ENCODE data around the gene TPPP.
A peak's percentile ranks its signal among the peaks of the same experiment; 100 is the strongest.
"Not testable (repeated sequence)": the region's sequence is repeated elsewhere in the genome, so short reads cannot be mapped to it uniquely, and the experiment has no call there.

The TPPP gene

DNA sequence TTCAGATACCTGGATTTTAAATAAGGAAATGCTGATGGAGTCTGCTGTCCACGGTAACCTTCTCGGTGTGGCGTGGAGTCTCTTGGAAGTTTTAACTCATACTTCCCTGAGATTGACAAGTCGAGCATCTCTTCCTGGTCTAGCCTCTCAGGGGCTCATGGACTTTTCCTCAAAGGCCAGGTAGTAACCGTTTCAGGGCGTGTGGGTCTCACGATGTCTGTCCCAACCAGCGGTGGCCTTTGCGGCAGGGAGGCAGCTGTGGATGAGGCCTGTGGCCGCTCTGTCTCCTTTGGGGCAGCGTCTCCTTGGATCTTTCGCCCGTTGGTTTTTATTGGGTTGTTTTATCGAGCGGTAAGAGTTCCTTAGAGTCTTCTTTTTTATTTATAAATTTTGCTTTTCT lies 48.2 kb downstream of the TPPP start:
- DNase-seq = no peak

DNA sequence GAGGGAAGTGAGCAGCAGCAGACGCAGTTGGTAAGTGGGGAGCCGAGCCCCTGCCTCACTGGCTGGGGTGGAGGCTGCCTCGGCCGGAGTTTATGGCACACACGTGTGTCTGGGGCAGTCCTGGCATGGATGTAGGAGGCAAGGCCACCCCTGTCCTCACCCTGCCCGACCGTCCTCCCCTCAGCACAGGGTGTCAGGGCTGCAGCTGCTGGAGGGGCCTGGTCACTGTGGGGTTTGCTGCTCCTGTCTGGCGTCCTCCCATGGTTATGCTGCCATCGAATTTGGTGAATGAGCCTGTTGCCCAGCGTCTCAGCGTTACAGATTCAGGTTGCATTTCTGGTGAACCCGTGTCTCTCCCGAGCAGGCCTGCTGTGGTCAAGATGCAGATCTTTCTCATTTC lies 48.6 kb downstream of the TPPP start:
- no peak for DNase-seq

DNA sequence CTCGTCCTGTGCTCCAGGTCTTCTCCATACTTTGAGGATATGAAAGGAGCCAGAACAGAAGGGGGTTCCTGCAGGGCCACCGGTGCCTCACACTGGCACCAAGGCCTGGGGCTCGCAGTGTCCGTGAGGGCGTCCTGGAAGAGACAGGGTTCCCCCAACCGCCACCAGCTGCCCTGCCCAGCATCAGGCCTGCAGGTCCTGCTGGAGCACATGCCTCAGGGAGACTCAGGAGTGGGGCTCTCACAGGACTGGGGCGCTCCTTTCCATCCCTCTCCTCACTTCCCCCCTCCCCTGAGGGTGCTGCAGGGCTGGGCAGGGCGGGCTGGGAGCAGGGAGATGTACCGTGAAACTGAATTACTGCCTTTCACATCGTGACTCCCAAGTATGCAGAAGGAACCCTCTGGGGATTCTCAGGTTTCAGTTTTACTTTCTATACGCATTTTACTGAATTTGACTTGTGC lies 49.3 kb downstream of the TPPP start:
- no peak for DNase-seq

DNA sequence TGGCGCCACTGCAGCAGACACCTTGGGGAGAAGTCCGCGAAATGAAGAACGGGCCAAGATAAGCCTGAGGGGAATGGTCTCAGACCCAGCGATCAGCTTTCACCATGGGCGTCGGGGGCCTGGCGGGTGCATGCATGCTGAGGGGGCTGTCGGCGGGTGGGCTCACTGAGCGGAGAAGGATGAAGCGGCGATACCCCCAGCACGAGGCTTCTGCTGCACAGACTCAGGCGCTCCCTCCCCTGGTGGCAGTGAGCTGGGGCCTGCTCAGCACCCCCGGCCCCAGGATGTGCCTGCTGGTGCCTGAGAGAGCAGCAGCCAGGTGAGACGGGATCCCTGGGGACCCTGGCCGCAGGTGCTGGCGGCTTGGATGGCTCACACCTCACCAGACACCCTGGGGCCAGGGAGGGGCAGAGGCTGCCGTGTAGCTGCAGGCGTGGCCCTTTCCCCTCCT lies 49.8 kb downstream of the TPPP start:
- DNase-seq = no peak

DNA sequence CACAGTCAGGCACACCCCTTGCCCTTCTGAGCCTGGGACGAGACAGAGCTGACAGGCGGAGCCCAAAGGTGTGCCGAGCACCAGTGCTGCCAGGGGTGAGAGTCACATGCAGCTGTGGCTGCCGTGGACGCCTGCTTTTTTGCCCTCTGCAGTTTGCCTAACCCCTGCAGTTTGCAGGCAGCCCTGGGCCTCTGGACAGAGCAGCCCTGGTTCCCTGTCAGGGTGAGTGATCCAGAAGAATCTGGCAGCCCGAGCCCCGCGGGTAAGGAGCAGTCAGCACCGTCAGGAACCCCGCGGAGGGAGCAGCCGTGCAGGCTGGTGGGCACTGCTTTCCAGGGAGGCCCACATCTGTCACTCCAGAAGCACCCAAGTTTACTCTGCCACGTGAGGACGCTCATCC lies 50.7 kb downstream of the TPPP start:
- DNase-seq = no peak

DNA sequence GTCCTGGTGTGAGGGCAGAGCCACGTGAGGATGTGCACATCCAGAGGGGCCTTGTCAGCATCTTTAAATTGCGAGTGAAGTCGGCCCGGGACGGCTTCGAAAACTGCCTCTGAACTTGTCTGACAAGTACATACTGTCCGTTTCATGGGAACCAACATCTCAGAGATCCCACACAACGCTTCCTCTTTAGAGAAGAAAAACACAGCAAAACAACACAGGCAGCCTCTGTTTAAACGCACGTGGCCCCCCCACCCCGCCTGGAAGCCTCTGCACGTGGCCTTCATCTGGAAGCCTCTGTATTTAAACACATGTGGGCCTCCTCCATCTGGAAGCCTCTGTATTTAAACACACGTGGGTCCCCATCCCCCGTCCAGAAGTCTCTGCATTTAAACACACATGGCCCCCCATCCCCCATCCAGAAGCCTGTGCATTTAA lies 51.8 kb downstream of the TPPP start:
- no peak for DNase-seq

DNA sequence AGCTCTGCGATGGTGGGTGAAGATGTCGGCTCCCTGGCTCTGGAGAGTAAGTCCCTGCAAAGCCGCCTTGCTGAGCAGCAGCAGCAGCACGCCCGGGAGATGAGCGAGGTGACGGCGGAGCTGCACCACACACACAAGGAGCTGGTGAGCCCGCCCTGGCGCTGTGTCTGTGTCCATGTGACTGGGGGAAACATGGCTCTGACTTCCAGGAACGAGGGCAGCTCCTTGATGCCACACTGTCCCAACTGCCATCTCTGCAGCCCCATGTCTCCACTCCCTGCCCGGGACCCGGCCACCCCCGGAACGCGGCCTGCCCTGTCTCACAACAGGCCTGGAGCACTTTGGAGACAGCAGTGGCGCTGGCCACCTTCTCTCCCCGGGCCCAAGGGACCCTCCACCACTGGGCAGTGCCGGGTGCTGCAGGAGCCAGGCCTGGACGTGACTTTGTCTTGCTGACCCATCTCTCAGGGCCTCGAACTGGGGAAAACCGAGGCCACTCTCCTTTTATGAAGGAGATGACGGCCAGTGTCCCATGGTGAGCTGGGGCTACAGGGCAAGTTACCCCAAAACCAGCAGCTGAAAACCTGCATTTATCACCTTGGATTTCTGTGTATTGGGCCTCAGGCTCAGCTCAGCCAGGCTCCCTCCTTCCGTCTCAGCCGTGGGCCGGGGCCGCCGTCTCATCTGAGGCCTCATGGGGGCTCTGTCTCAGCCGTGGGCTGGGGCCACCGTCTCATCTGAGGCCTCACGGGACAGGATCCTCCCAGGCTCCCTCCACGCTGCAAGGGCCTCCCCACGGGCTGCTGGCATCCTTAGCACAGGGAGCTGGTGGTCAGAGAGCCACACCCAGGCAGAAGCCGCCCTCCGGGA lies 52.5 kb downstream of the TPPP start:
- no peak for DNase-seq

DNA sequence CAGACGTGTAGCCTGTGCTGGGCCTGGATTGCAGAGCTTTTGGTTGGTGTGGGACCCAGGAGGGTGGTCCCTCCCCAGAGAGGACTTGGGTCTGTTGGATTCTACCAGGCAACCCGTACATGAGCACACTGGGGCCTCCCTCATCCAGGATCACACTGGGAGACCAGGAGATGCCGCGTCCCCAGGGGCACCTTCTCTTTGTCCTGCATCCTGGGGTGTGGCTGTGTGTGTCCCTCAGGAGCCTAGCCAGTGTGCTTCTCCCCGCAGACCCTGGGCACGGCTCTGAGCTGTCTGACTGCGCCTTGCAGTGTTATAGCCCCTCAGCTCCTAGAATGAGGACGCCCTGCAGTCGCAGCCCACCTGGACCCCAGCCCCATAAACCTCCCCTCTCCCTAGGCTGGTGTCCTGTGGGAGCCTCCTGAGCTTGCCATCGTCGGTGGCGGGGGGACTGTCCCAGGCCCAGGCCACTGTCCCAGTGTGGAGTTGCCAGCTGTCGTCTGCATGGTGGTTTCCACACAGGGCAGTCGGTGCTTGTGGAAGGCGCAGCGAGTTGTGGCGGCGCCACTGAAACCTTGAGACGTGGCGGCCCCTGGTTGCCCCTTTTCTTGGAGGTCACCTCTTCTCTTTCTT lies 53.5 kb downstream of the TPPP start:
- no peak for DNase-seq

DNA sequence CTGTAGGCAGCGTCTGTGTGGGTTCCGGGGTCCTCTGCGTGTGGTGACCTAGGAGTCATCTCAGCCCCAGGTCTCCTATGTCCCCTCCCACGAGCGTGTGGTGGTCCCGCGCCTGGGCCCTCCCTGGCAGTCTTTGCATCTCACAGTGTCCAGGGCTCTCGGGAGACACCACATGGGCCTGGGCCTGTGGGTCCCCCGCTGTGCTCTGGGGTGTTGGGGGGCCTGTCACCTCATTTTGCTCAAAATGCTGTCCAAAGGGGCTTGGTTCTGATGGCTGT lies 54.0 kb downstream of the TPPP start:
- DNase-seq = no peak

DNA sequence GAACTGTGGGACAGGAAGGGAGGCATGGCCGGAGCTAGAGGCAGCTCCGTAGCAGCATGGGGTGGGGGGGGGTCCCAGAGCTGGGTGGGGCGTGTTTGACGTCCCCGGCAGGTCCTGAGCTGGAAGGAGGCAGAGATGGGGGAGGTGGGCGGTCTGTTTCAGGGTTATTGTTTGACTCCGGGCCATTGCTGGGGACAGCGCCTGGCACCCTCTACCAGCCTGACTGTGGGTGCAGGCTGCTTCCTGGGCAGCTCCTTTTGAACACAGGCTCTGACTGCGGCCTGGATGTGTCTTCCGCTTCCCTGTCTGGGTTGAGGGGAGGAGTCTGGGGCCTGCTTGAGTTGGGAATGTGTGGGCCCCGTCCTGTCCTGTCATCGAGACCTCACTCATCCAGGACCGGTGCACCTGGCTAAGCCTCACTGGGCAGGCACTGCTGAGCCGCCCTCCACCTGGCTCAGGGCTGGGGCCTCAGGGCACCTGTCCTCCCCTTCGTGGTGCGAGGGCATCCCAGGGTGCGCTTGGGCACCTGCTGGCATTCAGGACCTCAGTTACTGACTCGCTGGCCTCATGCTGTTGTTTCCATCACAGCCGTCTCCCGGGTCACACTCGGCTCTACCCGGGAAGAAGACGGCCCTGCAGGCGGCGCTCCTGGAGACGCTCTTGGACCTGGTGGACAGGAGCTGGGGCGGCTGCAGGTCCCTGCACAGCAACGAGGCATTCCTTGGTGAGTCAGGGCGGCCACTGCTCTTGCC lies 54.5 kb downstream of the TPPP start:
- no peak for DNase-seq

DNA sequence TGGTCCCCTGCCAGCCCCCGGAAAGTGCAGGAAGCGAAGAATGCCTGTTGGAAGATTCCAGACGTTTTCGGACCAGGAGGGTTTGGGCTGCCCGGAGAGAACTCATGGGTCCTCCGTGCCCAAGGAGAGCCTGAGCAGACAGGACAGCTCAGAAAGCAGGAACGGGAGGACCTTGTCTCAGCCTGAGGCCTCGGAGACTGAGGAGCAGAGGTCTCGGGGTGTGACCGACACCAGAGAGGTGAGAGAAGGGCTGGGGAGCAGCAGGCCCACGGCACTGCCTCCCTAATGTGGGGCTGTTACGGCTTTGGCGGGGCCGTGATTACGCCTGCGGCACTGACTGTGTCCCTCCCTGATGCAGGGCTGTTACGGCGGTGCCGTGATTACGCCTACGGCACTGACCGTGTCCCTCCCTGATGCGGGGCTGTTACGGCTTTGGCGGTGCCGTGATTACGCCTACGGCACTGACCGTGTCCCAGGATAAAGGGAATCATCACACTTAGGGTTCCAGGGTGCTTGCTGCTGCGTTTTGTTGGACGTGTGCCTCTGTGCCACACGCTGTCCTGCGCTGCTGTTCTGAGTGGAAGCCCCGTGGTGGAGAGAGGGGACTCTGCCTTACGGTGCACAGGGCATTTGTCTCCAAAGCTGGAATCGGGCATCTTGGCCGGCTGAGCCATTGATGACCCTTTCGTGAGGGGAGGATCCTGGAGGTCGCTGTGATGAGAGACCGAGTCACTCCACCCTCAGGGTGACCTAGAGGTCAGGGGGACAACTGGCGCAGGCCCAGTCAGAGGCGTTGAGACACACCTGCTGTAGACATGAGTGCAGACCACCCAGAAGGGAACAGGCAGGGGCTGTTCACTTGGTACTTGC lies 55.3 kb downstream of the TPPP start:
- DNase-seq = no peak

DNA sequence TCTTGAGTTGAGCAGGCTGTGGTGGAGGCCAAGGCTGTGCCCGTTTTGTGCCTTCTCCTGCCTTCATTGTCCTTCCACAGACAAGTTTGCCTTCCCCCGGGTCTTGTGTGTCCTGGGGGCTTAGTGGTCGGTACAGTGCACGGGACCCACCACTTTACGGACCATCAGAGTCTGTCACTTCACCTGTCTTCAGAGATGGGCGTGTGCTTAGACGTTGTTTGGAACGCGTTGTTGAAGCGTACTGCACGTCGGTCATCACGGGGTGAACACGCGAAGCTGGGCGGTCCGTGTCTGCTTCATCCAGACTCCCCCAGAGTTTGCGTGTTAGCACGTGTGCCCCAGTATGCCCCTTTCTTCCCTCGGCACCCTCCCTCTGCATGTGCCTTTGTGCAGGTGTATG lies 56.2 kb downstream of the TPPP start:
- no peak for DNase-seq

DNA sequence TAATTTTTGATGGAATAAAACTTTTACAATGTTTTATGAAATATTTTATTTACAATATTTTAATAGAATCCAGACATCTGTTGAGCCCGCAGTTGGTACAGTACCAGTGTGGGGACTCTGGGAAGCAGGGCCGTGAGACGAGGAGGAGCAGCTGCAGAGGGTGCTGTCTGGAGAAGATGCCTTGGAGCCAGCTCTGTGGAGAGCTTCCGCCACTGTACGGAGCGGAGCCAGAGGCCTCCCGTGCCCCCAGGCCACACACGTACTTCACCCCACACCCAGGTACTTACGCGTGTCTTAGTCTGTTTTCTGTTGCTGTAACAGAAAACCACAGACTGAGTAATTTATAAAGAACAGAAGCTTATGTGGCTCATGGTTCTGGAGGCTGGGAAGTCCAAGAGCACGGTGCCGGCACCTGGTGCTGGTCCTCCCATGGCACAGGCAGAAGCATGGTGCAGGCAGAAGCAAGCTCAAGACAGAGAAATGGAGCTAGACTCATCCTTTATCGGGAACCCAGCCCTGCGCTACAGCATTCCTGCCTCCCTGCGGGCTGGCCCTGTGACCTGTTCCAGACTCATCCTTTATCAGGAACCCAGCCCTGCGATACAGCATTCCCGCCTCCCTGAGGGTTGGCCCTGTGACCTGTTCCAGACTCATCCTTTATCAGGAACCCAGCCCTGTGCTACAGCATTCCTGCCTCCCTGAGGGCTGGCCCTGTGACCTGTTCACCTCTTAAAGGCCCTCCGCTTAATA lies 57.7 kb downstream of the TPPP start:
- no peak for DNase-seq

DNA sequence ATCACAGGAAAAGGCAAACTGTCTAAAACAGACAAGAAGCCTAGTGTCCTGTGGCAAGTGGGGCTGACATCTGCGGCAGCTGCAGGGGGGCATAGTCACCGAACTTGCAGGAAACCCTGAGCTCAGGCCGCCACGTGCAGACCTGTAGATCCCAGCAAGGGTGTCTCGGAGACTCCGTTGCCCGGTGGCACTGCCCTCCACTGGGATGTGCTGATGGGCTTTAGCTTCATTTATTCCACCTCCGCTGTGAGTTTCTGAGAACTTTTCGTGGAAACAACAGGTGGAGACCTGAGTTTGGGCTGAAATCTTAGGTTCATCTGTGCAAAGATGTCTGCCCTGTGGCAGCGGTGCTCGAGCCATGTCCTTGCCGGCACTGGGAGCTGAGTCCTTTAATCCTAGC lies 59.0 kb downstream of the TPPP start:
- DNase-seq = no peak

DNA sequence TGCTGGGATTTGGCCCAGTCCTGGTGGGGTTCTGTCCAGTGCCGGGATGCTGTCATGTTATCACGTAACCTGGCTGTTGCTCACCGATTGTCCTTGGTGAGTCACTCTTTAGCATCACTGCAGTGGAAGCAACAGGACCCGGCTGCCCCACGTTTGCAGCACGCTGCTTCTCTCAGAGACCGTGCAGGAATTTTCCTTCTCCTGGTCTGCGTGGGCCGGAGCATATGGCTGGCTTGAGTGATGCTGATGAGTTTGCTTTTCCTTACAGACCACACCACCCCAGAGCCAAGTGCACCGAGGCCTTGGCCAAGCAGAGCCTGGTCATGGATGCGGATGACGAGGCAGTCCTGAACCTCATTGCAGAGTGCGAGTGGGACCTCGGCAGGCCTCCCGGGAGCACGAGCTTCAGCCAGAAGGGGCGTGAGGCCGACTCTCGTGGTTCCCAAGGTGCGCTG lies 59.6 kb downstream of the TPPP start:
- DNase-seq = peak in 1 of 5 experiments; percentile 25

DNA sequence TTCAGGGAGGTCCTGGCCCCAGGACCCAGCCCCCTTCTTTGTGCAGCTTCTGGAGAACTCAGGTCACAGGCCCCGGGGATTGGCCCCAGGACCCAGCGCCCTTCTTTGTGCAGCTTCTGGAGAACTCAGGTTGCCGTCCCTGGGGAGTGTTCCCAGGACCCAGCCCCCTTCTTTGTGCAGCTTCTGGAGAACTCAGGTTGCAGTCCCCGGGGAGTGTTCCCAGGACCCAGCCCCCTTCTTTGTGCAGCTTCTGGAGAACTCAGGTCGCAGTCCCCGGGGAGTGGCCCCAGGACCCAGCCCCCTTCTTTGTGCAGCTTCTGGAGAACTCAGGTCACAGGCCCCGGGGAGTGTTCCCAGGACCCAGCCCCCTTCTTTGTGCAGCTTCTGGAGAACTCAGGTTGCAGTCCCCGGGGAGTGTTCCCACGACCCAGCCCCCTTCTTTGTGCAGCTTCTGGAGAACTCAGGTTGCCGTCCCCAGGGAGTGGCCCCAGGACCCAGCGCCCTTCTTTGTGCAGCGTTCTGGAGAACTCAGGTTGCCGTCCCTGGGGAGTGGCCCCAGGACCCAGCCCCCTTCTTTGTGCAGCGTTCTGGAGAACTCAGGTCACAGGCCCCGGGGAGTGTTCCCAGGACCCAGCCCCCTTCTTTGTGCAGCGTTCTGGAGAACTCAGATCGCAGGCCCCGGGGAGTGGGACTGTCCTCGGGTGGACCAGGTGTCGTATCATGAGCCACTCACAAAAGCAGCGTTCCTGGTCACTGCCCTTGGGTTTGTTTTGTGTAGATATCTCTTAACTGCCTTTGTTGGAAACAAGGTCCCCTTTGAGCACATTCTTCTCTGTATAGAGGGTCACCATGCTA lies 64.6 kb downstream of the TPPP start:
- DNase-seq = not testable (repeated sequence)

DNA sequence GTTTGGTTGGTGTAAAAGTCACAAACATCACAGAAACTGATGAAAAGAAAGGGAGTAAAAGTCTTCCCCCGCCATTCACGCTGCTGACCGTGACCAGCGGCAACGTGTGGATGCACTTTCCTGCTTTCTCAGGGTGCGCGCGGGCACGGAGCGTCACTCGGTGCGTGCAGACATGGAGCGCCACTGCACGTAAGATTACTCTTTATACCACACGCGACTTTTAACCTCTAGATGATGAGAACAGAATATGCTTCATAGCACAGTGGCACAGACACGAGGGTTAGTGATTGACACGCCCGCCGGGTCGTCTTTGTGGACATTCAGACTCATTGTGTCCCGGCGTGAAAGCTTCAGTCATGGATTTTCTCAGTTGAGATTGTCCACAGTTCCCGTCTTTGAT lies 65.3 kb downstream of the TPPP start:
- no peak for DNase-seq

DNA sequence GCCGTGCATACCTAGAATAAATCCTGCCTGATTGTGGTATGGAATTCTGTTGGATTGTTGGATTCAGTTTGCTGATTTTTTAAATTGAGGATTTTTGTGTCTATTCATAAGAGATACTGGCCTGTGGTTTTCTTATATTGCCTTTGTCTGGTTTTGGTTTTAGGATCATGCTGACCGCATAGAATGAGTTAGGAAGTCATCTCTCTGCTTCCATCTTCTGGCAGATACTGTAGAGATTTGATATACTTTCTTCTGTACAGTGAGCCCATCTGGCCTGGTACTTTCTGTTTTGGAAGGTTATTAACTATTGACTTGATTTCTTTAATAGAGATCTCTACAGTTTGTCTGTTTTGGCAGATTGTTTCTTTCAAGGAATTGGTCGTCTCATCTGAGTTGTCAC lies 66.3 kb downstream of the TPPP start:
- no peak for DNase-seq

DNA sequence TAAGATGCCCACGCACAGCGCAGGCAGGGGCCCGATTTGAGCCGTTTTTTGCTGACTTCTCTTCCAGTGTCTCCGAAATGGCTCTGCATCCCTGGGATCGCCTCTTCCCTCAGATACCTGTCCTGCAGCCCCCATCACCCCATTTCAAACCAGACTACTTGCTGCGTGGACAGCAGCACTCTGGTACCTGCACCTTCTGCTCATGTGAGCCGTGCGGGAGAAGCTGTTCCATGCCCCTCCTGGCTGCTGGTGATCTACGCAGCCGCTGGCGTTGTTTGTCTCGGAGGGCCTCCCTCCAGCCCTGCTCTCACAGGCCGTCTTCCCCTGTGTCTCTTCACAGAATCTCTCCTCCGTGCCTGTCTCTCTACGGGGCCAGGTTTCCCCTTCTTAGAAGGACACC lies 67.6 kb downstream of the TPPP start:
- DNase-seq = no peak

DNA sequence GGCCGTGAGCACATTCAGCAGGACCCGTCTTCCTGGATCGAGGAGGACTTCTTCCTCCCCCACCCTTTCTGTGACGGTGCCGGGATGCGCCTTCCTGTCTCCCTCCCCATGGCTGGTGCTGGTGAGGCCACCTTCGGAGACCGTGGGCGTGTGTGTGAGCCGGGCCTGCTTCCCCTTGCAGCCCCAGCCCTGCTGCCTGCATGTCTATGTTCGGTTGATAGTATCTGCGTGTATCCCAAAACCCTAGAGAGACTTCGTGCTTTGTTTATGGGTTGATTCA lies 68.3 kb downstream of the TPPP start:
- DNase-seq = no peak

Data from T-helper 2 cell (primary cell).